ENCODE results near the gene KRT34.
"Not testable (repeated sequence)": the region's sequence is repeated elsewhere in the genome, so short reads cannot be mapped to it uniquely, and the experiment has no call there.

Gene KRT34

DNA sequence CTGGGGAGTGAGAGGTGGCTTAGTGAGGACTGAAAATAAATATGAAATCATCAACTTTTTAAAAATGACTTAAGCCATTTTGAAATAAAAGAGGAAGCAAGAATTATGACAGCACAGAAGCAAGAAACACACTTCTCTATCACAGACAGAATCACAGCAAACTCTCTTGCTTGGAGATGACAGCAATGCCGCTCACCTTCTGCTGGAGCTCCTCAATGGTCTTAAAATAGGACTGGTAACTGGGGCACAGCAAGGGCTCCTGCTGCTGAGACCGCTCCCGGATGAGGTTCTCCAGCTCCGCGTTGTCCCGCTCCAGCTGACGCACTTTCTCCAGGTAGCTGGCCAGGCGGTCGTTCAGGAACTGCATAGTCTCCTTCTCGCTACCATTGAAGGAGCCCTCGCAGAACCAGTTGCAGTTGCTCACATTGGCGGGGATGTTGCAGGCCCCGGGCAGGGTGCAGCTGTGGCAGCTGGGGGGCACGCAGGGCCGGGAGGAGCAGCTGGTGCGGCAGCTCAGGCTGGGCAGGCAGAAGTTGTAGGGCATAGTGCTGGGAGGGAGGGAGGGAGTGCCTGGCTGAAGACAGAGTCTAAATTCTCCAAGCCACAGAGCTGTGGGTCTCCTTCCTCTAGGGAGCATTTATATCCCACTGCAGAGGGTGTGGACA lies 15.0 kb upstream of the KRT34 start, which contains the start of gene KRT31:
Gene KRT31 (minus strand): TSS at position 613 of the 665 bp plus-strand sequence. CDS start 69 bp downstream, at position 544.
- Histone ChIP-seq H3K4me1 (ENCODE audit: control insufficient read depth, insufficient read depth, low read depth, low read length) (peaks cover 7% of the 10 kb centered on the region), H3K36me3 (ENCODE audit: control insufficient read depth in 1 of 2, insufficient read depth in 2 of 2, low read depth in 1 of 2, low read length in 2 of 2) (no peaks in the 10 kb centered on the region), H2AK5ac (ENCODE audit: low read length, severe bottlenecking) (no peak within 1 kb of the TSS), H3K27me3 (ENCODE audit: control insufficient read depth in 1 of 2, insufficient read depth in 1 of 2, low read length in 2 of 2) (peaks cover 0 to 35% of the 10 kb centered on the region in 2 experiments), H2BK5ac (ENCODE audit: low read depth, low read length, poor library complexity, severe bottlenecking) (no peak within 1 kb of the TSS), H4K91ac (ENCODE audit: low read length) (no peak within 1 kb of the TSS), H3K9me3 (ENCODE audit: control insufficient read depth, low read length) (no peaks in the 10 kb centered on the region), H2BK12ac (ENCODE audit: low read length in 2 of 2) (no peak within 1 kb of the TSS), H3K23ac (ENCODE audit: low read length in 2 of 2) (no peak within 1 kb of the TSS), H3K79me1 (replicated peaks; ENCODE audit: low read length, poor library complexity, severe bottlenecking) (no peaks in the 10 kb centered on the region), H3K9ac (ENCODE audit: low read length) (no peak within 1 kb of the TSS), H4K8ac (ENCODE audit: low read length) (no peak within 1 kb of the TSS), H3K27ac (ENCODE audit: low read length, poor library complexity, severe bottlenecking) (no peak within 1 kb of the TSS), H3K4ac (ENCODE audit: low read depth in 1 of 2, low read length in 2 of 2) (no peak within 1 kb of the TSS), H2BK15ac (ENCODE audit: low read depth, poor library complexity, severe bottlenecking) (no peak within 1 kb of the TSS), H2AFZ (ENCODE audit: low read depth, low read length) (no peak within 1 kb of the TSS), H3K4me2 (ENCODE audit: low read length, poor library complexity, severe bottlenecking) (no peak within 1 kb of the TSS), H3K18ac (ENCODE audit: low read depth in 1 of 2, low read length in 2 of 2) (no peak within 1 kb of the TSS), H2BK120ac (ENCODE audit: low read depth, low read length) (no peak within 1 kb of the TSS), H3K14ac (ENCODE audit: low read length in 2 of 2) (no peak within 1 kb of the TSS), H3K4me3 (ENCODE audit: insufficient read depth in 1 of 2, low read depth in 1 of 2, low read length in 2 of 2) (no peak within 1 kb of the TSS)
- WGBS, result 91% methylated on average over 16 of the region's 16 CpGs
- no peak for DNase-seq

DNA sequence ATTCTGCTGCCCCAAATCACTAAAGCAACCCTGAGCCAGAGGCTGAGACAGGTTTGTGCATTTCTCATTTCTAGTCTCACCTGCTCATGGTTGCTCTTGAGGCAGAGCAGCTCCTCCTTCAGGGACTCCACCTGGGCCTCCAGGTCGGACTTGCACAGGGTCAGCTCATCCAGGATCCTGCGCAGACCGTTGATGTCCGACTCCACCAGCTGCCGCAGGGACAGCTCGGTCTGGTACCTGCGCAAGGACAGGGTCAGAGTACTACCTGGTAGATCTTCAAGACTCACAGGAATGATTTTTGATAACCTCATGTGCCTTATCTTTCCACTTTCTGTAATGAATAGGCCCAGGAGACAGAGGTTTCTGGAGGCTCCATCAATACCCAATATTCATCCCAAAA lies 14.2 kb upstream of the KRT34 start:
- Histone ChIP-seq H3K4ac (ENCODE audit: low read depth in 1 of 2, low read length in 2 of 2) (no peak overlapping the region), H3K9ac (ENCODE audit: low read length) (no peak overlapping the region), H3K36me3 (ENCODE audit: control insufficient read depth in 1 of 2, insufficient read depth in 2 of 2, low read depth in 1 of 2, low read length in 2 of 2) (no peaks in the 10 kb centered on the region), H3K4me3 (ENCODE audit: insufficient read depth in 1 of 2, low read depth in 1 of 2, low read length in 2 of 2) (no peak overlapping the region), H2AK5ac (ENCODE audit: low read length, severe bottlenecking) (no peak overlapping the region), H3K9me3 (ENCODE audit: control insufficient read depth, low read length) (no peaks in the 10 kb centered on the region), H3K27ac (ENCODE audit: low read length, poor library complexity, severe bottlenecking) (no peak overlapping the region), H3K4me2 (ENCODE audit: low read length, poor library complexity, severe bottlenecking) (no peak overlapping the region), H3K14ac (ENCODE audit: low read length in 2 of 2) (no peak overlapping the region), H2AFZ (ENCODE audit: low read depth, low read length) (no peak overlapping the region), H3K18ac (ENCODE audit: low read depth in 1 of 2, low read length in 2 of 2) (no peak overlapping the region), H3K23ac (ENCODE audit: low read length in 2 of 2) (no peak overlapping the region), H2BK5ac (ENCODE audit: low read depth, low read length, poor library complexity, severe bottlenecking) (no peak overlapping the region), H3K4me1 (ENCODE audit: control insufficient read depth, insufficient read depth, low read depth, low read length) (peaks cover 4% of the 10 kb centered on the region), H4K8ac (ENCODE audit: low read length) (no peak overlapping the region), H3K79me1 (replicated peaks; ENCODE audit: low read length, poor library complexity, severe bottlenecking) (no peaks in the 10 kb centered on the region), H4K91ac (ENCODE audit: low read length) (no peak overlapping the region), H2BK120ac (ENCODE audit: low read depth, low read length) (no peak overlapping the region), H2BK12ac (ENCODE audit: low read length in 2 of 2) (no peak overlapping the region), H3K27me3 (ENCODE audit: control insufficient read depth in 1 of 2, insufficient read depth in 1 of 2, low read length in 2 of 2) (peaks cover 0 to 35% of the 10 kb centered on the region in 2 experiments), H2BK15ac (ENCODE audit: low read depth, poor library complexity, severe bottlenecking) (no peak overlapping the region)
- no peak for DNase-seq
- 93% methylated on average over 7 of the region's 7 CpGs for WGBS

DNA sequence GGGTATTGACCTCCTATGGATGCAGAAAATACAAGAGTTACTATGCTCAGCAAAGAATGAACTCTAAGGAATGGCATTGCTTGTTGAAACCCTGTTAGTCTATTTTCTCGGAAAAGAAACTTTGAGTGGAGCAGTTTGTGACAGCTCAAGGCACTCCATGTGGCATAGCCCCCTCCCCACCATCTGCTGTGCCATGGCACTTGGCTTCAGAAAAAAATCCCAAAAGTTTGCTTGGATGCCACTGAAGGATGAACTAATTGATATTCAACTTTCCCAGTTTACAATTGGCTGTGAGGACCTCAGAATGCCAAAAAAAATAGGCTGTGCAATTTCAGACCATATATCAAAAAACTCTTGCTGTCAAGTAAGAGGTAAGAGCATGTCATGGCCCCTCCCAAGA lies 13.5 kb upstream of the KRT34 start:
- Histone ChIP-seq H3K23ac (ENCODE audit: low read length in 2 of 2) (no peak overlapping the region), H3K14ac (ENCODE audit: low read length in 2 of 2) (no peak overlapping the region), H2BK12ac (ENCODE audit: low read length in 2 of 2) (no peak overlapping the region), H3K27ac (ENCODE audit: low read length, poor library complexity, severe bottlenecking) (no peak overlapping the region), H4K91ac (ENCODE audit: low read length) (no peak overlapping the region), H4K8ac (ENCODE audit: low read length) (no peak overlapping the region), H3K9me3 (ENCODE audit: control insufficient read depth, low read length) (no peaks in the 10 kb centered on the region), H3K4me1 (ENCODE audit: control insufficient read depth, insufficient read depth, low read depth, low read length) (peaks cover 4% of the 10 kb centered on the region), H2AFZ (ENCODE audit: low read depth, low read length) (no peak overlapping the region), H3K4me2 (ENCODE audit: low read length, poor library complexity, severe bottlenecking) (no peak overlapping the region), H3K9ac (ENCODE audit: low read length) (no peak overlapping the region), H3K79me1 (replicated peaks; ENCODE audit: low read length, poor library complexity, severe bottlenecking) (no peaks in the 10 kb centered on the region), H2BK5ac (ENCODE audit: low read depth, low read length, poor library complexity, severe bottlenecking) (no peak overlapping the region), H3K4me3 (ENCODE audit: insufficient read depth in 1 of 2, low read depth in 1 of 2, low read length in 2 of 2) (no peak overlapping the region), H3K27me3 (ENCODE audit: control insufficient read depth in 1 of 2, insufficient read depth in 1 of 2, low read length in 2 of 2) (peaks cover 0 to 29% of the 10 kb centered on the region in 2 experiments), H2BK15ac (ENCODE audit: low read depth, poor library complexity, severe bottlenecking) (no peak overlapping the region), H3K36me3 (ENCODE audit: control insufficient read depth in 1 of 2, insufficient read depth in 2 of 2, low read depth in 1 of 2, low read length in 2 of 2) (no peaks in the 10 kb centered on the region), H2AK5ac (ENCODE audit: low read length, severe bottlenecking) (no peak overlapping the region), H3K4ac (ENCODE audit: low read depth in 1 of 2, low read length in 2 of 2) (no peak overlapping the region), H3K18ac (ENCODE audit: low read depth in 1 of 2, low read length in 2 of 2) (no peak overlapping the region), H2BK120ac (ENCODE audit: low read depth, low read length) (no peak overlapping the region)
- no peak for DNase-seq
- WGBS, result 87% methylated on average over 1 of the region's 1 CpG

DNA sequence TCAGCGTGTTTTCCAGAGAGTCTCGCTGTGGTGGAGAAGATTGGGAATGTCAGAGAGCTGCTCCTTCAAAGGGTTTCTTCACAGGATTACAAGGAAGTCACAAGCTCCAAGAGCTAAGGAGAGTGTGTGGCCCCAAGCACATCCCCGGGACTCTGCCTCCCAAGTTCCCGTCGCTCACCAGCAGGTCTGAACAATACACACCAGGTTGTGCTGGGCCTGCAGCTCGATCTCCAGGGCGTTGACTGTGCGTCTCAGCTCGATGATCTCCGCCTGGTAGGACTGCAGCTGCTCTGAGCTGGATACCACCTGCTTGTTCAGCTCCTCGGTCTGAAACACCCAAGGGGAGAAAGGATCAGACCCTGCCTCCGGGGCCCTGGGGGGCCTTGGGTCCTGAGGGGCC lies 12.9 kb upstream of the KRT34 start:
- not testable (repeated sequence) for H2BK12ac ChIP-seq (ENCODE audit: low read length in 2 of 2); H3K4me2 ChIP-seq (ENCODE audit: low read length, poor library complexity, severe bottlenecking); H3K4ac ChIP-seq (ENCODE audit: low read depth in 1 of 2, low read length in 2 of 2); H3K18ac ChIP-seq (ENCODE audit: low read depth in 1 of 2, low read length in 2 of 2); H3K23ac ChIP-seq (ENCODE audit: low read length in 2 of 2); H2BK120ac ChIP-seq (ENCODE audit: low read depth, low read length); H4K8ac ChIP-seq (ENCODE audit: low read length); H3K14ac ChIP-seq (ENCODE audit: low read length in 2 of 2); H2AK5ac ChIP-seq (ENCODE audit: low read length, severe bottlenecking); H3K9ac ChIP-seq (ENCODE audit: low read length); H2AFZ ChIP-seq (ENCODE audit: low read depth, low read length); DNase-seq; H3K4me1 ChIP-seq (ENCODE audit: control insufficient read depth, insufficient read depth, low read depth, low read length); H3K9me3 ChIP-seq (ENCODE audit: control insufficient read depth, low read length); H3K27ac ChIP-seq (ENCODE audit: low read length, poor library complexity, severe bottlenecking); H2BK15ac ChIP-seq (ENCODE audit: low read depth, poor library complexity, severe bottlenecking); H4K91ac ChIP-seq (ENCODE audit: low read length); H3K79me1 ChIP-seq (replicated peaks; ENCODE audit: low read length, poor library complexity, severe bottlenecking); H3K36me3 ChIP-seq (ENCODE audit: control insufficient read depth in 1 of 2, insufficient read depth in 2 of 2, low read depth in 1 of 2, low read length in 2 of 2); H3K4me3 ChIP-seq (ENCODE audit: insufficient read depth in 1 of 2, low read depth in 1 of 2, low read length in 2 of 2); H2BK5ac ChIP-seq (ENCODE audit: low read depth, low read length, poor library complexity, severe bottlenecking)
- WGBS, result 94% methylated on average over 11 of the region's 12 CpGs
- peaks cover 0 to 27% of the 10 kb centered on the region in 2 experiments for H3K27me3 ChIP-seq (ENCODE audit: control insufficient read depth in 1 of 2, insufficient read depth in 1 of 2, low read length in 2 of 2)

Data from mesenchymal stem cell (in vitro differentiated cells and primary cell).